ENCODE measurements around the gene LUC7L2.

Gene LUC7L2

GRCh38 chr7:139382439-139382838, 22.7 kb downstream of the LUC7L2 start:
- TF ChIP-seq REST (IDR thresholded peaks at IDR 0.05; ENCODE audit: insufficient replicate concordance, low read depth) = no peak
- TF ChIP-seq POLR2AphosphoS5 (IDR thresholded peaks at IDR 0.05; ENCODE audit: low read depth) = no peak
- TF ChIP-seq GABPA (IDR thresholded peaks at IDR 0.05; ENCODE audit: low read depth) = no peak
- no peak for TF ChIP-seq SPI1 (IDR thresholded peaks at IDR 0.05; ENCODE audit: borderline replicate concordance, low read depth)
- no peak for TF ChIP-seq CTCF (IDR thresholded peaks at IDR 0.05; ENCODE audit: insufficient read depth, low read length)
- Histone ChIP-seq H3K27me3 (ENCODE audit: insufficient read depth, poor library complexity, severe bottlenecking) (no peaks in the 10 kb centered on the region), H3K4me3 (replicated peaks; ENCODE audit: insufficient read depth, low read length) (no peak overlapping the region), H3K27ac (replicated peaks) (no peak overlapping the region)
- DNase-seq (ENCODE audit: low read depth in 1 of 2, low spot score in 1 of 2) = no peak

- Histone ChIP-seq H3K27me3 (ENCODE audit: insufficient read depth, poor library complexity, severe bottlenecking) (no peaks in the 10 kb centered on the region), H3K4me3 (replicated peaks; ENCODE audit: insufficient read depth, low read length) (no peak overlapping the region), H3K27ac (replicated peaks) (no peak overlapping the region)
- no peak for DNase-seq (ENCODE audit: low read depth in 1 of 2, low spot score in 1 of 2)
- no peak for TF ChIP-seq CTCF (IDR thresholded peaks at IDR 0.05; ENCODE audit: insufficient read depth, low read length)
- no peak for TF ChIP-seq REST (IDR thresholded peaks at IDR 0.05; ENCODE audit: insufficient replicate concordance, low read depth)
Observed at GRCh38 chr7:139384611-139385010, 24.9 kb downstream of the LUC7L2 start.

GRCh38 chr7:139387594-139387993, 27.9 kb downstream of the LUC7L2 start:
- TF ChIP-seq REST (IDR thresholded peaks at IDR 0.05; ENCODE audit: insufficient replicate concordance, low read depth) (no peak), POLR2AphosphoS5 (IDR thresholded peaks at IDR 0.05; ENCODE audit: low read depth) (no peak), GABPA (IDR thresholded peaks at IDR 0.05; ENCODE audit: low read depth) (no peak), CTCF (IDR thresholded peaks at IDR 0.05; ENCODE audit: insufficient read depth, low read length) (no peak), SPI1 (IDR thresholded peaks at IDR 0.05; ENCODE audit: borderline replicate concordance, low read depth) (no peak)
- no peak overlapping the region for H3K4me3 ChIP-seq (replicated peaks; ENCODE audit: insufficient read depth, low read length)
- no peaks in the 10 kb centered on the region for H3K27me3 ChIP-seq (ENCODE audit: insufficient read depth, poor library complexity, severe bottlenecking)
- no peak overlapping the region for H3K27ac ChIP-seq (replicated peaks)
- no peak for DNase-seq (ENCODE audit: low read depth in 1 of 2, low spot score in 1 of 2)
